Right atrium auricular region (tissue), 2 donors: ENCODE data around the gene MAP2. TPM values are rescaled to one million over a fixed set of nuclear protein-coding genes. Genes with fewer than 3 reads are reported as not detected.

Experiments used
- DNase-seq: peaks from one replicate; pipeline ENCODE4 v3.0.0-alpha.2; 2019; ENCODE audit warnings: low spot score
- H3K27ac ChIP-seq, 2 donors: fragments of 200-600 bp; sonication (generic); 1 replicate in 1 of 2; 2 replicates in 1 of 2; pipeline ENCODE4 v1.5.1; 2016 to 2019
- H3K27me3 ChIP-seq, 2 donors: fragments of 200-600 bp; sonication (generic); one replicate each; pipeline versions ENCODE4 v1.5.1 to v1.6.0; 2017 to 2019
- H3K36me3 ChIP-seq: fragments of 200-600 bp; sonication (generic); one replicate; pipeline ENCODE4 v1.5.1; 2016
- H3K4me1 ChIP-seq, 2 donors: fragments of 200-600 bp; sonication (generic); one replicate each; pipeline versions ENCODE4 v1.5.1 to v1.6.0; 2017 to 2019
- H3K4me3 ChIP-seq, 2 donors: fragments of 200-600 bp; sonication (generic); 1 replicate in 1 of 2; 2 replicates in 1 of 2; pipeline ENCODE4 v1.5.1; 2017 to 2019; ENCODE audit warnings: mild to moderate bottlenecking in 1 of 2, moderate library complexity in 1 of 2
- H3K9me3 ChIP-seq, 2 donors: fragments of 200-600 bp; sonication (generic); one replicate each; pipeline ENCODE4 v1.5.1; 2019
- CTCF ChIP-seq, 2 donors: fragments of 200-600 bp; sonication (generic); IDR thresholded peaks; one replicate each; pipeline ENCODE4 v1.5.1; 2019; ENCODE audit warnings: antibody characterized with exemption in 2 of 2
- total RNA-seq, 2 donors: library from RNA; depleted of rRNA; stranded (reverse); fragments of >200 nt; gene quantifications; one replicate each; pipeline ENCODE4 v1.1.0, GENCODE V29; 2016

Gene MAP2
- total RNA-seq, 2 donors from 2014 or later = 6.5 to 6.7 TPM

- no peak for DNase-seq
- H3K27me3 ChIP-seq = no peaks in the 10 kb centered on the region
- H3K4me3 ChIP-seq = no peak overlapping the region
- H3K9me3 ChIP-seq = no peaks in the 10 kb centered on the region
- no peak for TF ChIP-seq CTCF (IDR thresholded peaks at IDR 0.05)
- H3K4me1 ChIP-seq = no peaks in the 10 kb centered on the region
- no peak overlapping the region for H3K27ac ChIP-seq
- H3K36me3 ChIP-seq = no peaks in the 10 kb centered on the region
Measured at GRCh38 chr2:209387389-209387788, 36.5 kb upstream of the MAP2 start.

- no peak for TF ChIP-seq CTCF (IDR thresholded peaks at IDR 0.05)
- Histone ChIP-seq H3K4me1 (no peaks in the 10 kb centered on the region), H3K27me3 (no peaks in the 10 kb centered on the region), H3K36me3 (no peaks in the 10 kb centered on the region), H3K27ac (no peak overlapping the region), H3K4me3 (no peak overlapping the region), H3K9me3 (no peaks in the 10 kb centered on the region)
- no peak for DNase-seq
Measured at GRCh38 chr2:209388446-209389037, 35.3 kb upstream of the MAP2 start.

GRCh38 chr2:209389171-209389618 lies 34.7 kb upstream of the MAP2 start:
- no peak for DNase-seq
- Histone ChIP-seq H3K9me3 (no peaks in the 10 kb centered on the region), H3K36me3 (no peaks in the 10 kb centered on the region), H3K4me1 (no peaks in the 10 kb centered on the region), H3K27ac (no peak overlapping the region), H3K27me3 (no peaks in the 10 kb centered on the region), H3K4me3 (no peak overlapping the region)
- no peak for TF ChIP-seq CTCF (IDR thresholded peaks at IDR 0.05)

- H3K4me3 ChIP-seq = no peak overlapping the region
- no peak overlapping the region for H3K27ac ChIP-seq
- no peak for TF ChIP-seq CTCF (IDR thresholded peaks at IDR 0.05)
- no peaks in the 10 kb centered on the region for H3K27me3 ChIP-seq
- no peaks in the 10 kb centered on the region for H3K36me3 ChIP-seq
- H3K4me1 ChIP-seq = no peaks in the 10 kb centered on the region
- no peak for DNase-seq
- no peaks in the 10 kb centered on the region for H3K9me3 ChIP-seq
Measured at GRCh38 chr2:209390839-209391238, 33.0 kb upstream of the MAP2 start.

GRCh38 chr2:209391776-209392401 lies 32.0 kb upstream of the MAP2 start:
- H3K4me1 ChIP-seq = no peaks in the 10 kb centered on the region
- no peaks in the 10 kb centered on the region for H3K36me3 ChIP-seq
- no peak for TF ChIP-seq CTCF (IDR thresholded peaks at IDR 0.05)
- DNase-seq = no peak
- no peaks in the 10 kb centered on the region for H3K9me3 ChIP-seq
- no peaks in the 10 kb centered on the region for H3K27me3 ChIP-seq
- H3K27ac ChIP-seq = no peak overlapping the region
- H3K4me3 ChIP-seq = no peak overlapping the region

- DNase-seq = no peak
- Histone ChIP-seq H3K27me3 (no peaks in the 10 kb centered on the region), H3K27ac (no peak overlapping the region), H3K4me1 (no peaks in the 10 kb centered on the region), H3K36me3 (no peaks in the 10 kb centered on the region), H3K9me3 (no peaks in the 10 kb centered on the region), H3K4me3 (no peak overlapping the region)
- TF ChIP-seq CTCF (IDR thresholded peaks at IDR 0.05) = no peak
Measured at GRCh38 chr2:209395229-209395628, 28.6 kb upstream of the MAP2 start.
